IMR-90 (cell line): ENCODE results near the gene ATG9B. TPM values are rescaled to one million over a fixed set of nuclear protein-coding genes. Genes with fewer than 3 reads are reported as not detected.

ENCODE experiments used
- ATAC-seq: fragments of 200-7000 bp; cut with Tn5 transposase; 2 replicates; pipeline ENCODE4 v1.9.1; 2020; ENCODE audit warnings: low read depth, mild to moderate bottlenecking, moderate library complexity
- BruUV-seq: library from RNA; stranded (reverse); fragments of 400-500 nt; replicated peaks from 2 replicates; lab custom pipeline; 2021; lab: Mats Ljungman, UMichigan
- CTCF ChIA-PET: fragments of 300-600 bp; formaldehyde crosslinking; extraction: SDS; loops from one replicate; lab custom pipeline; 2021; ENCODE audit warnings: antibody characterized with exemption; lab: Yijun Ruan, JAX
- POLR2A ChIA-PET: fragments of 300-600 bp; sonication (Branson Sonifier 250); formaldehyde crosslinking; loops from one replicate; lab custom pipeline; 2022; ENCODE audit warnings: antibody characterized with exemption; ENCODE audit not compliant: unreplicated experiment; lab: Charles Lee
- DNase-seq: peaks from one replicate; pipeline ENCODE4 v3.0.0; 2013
- H2AFZ ChIP-seq: replicated peaks from 2 replicates; pipeline ENCODE3; 2013; ENCODE audit warnings: low read length, mild to moderate bottlenecking; ENCODE audit not compliant: poor library complexity
- H2AK5ac ChIP-seq: 2 replicates; pipeline ENCODE4 v1.6.1; 2013; ENCODE audit warnings: low read depth, low read length, inconsistent platforms
- H2AK9ac ChIP-seq: replicated peaks from 2 replicates; pipeline ENCODE3; 2013; ENCODE audit warnings: mild to moderate bottlenecking, low read depth, low read length, moderate library complexity; ENCODE audit not compliant: poor library complexity
- H2BK120ac ChIP-seq: 2 replicates; pipeline ENCODE4 v1.6.1; 2013; ENCODE audit warnings: low read depth, low read length, inconsistent platforms
- H2BK15ac ChIP-seq: 3 replicates; pipeline ENCODE4 v1.6.1; 2013; ENCODE audit warnings: low read depth, low read length, inconsistent platforms
- H2BK20ac ChIP-seq: 2 replicates; pipeline ENCODE4 v1.6.1; 2013; ENCODE audit warnings: low read depth, mild to moderate bottlenecking, inconsistent platforms, low read length, moderate library complexity
- H2BK5ac ChIP-seq: 2 replicates; pipeline ENCODE4 v1.6.1; 2013; ENCODE audit warnings: mild to moderate bottlenecking, low read depth, low read length, inconsistent platforms; ENCODE audit not compliant: poor library complexity, severe bottlenecking
- H3K14ac ChIP-seq: replicated peaks from 2 replicates; pipeline ENCODE4 v1.6.1; 2013; ENCODE audit warnings: low read depth, low read length, inconsistent platforms
- H3K18ac ChIP-seq: 2 replicates; pipeline ENCODE4 v1.6.1; 2013; ENCODE audit warnings: low read depth, low read length, control low read depth
- H3K23ac ChIP-seq: 2 replicates; pipeline ENCODE4 v1.6.1; 2013; ENCODE audit warnings: low read depth, low read length, inconsistent platforms
- H3K27ac ChIP-seq: 2 replicates; pipeline ENCODE4 v1.5.1; 2013; ENCODE audit warnings: mild to moderate bottlenecking, control low read depth, low read length; ENCODE audit not compliant: insufficient read depth
- H3K27me3 ChIP-seq: 2 replicates; pipeline ENCODE4 v1.6.1; 2013; ENCODE audit warnings: low read length; ENCODE audit not compliant: control insufficient read depth, insufficient read depth
- H3K36me3 ChIP-seq: 2 replicates; pipeline ENCODE4 v1.6.1; 2013; ENCODE audit warnings: low read length, mixed read lengths; ENCODE audit not compliant: control insufficient read depth, insufficient read depth
- H3K4ac ChIP-seq: 2 replicates; pipeline ENCODE4 v1.6.1; 2013; ENCODE audit warnings: low read depth, low read length, inconsistent platforms
- H3K4me1 ChIP-seq: 2 replicates; pipeline ENCODE4 v1.6.1; 2013; ENCODE audit warnings: low read length, mixed read lengths; ENCODE audit not compliant: control insufficient read depth, insufficient read depth
- H3K4me2 ChIP-seq: 2 replicates; pipeline ENCODE4 v1.6.1; 2013; ENCODE audit warnings: low read depth, mild to moderate bottlenecking, control low read depth, low read length, moderate library complexity
- H3K4me3 ChIP-seq: 2 replicates; pipeline ENCODE4 v1.5.1; 2013; ENCODE audit warnings: low read depth, mild to moderate bottlenecking, control low read depth, low read length, moderate library complexity; ENCODE audit not compliant: insufficient read depth
- H3K56ac ChIP-seq: 2 replicates; pipeline ENCODE4 v1.6.1; 2013; ENCODE audit warnings: low read length, inconsistent platforms; ENCODE audit not compliant: insufficient read depth; ENCODE audit errors: extremely low read depth
- H3K79me1 ChIP-seq, 2 experiments: 2 replicates each; pipeline ENCODE4 v1.6.1; 2013; ENCODE audit warnings: low read length in 2 of 2, inconsistent platforms in 1 of 2, low read depth in 1 of 2
- H3K9ac ChIP-seq: 2 replicates; pipeline ENCODE4 v1.6.1; 2013; ENCODE audit warnings: low read depth, low read length, control low read depth
- H3K9me1 ChIP-seq: 2 replicates; pipeline ENCODE4 v1.6.1; 2013; ENCODE audit warnings: low read length, inconsistent platforms; ENCODE audit not compliant: insufficient read depth
- H3K9me3 ChIP-seq: 2 replicates; pipeline ENCODE4 v1.6.1; 2013; ENCODE audit warnings: low read length; ENCODE audit not compliant: control insufficient read depth, insufficient read depth
- H4K20me1 ChIP-seq: 2 replicates; pipeline ENCODE4 v1.6.1; 2013; ENCODE audit warnings: low read length, inconsistent platforms; ENCODE audit not compliant: insufficient read depth
- H4K5ac ChIP-seq: 2 replicates; pipeline ENCODE4 v1.6.1; 2013; ENCODE audit warnings: mild to moderate bottlenecking, low read depth, low read length, control low read depth
- H4K8ac ChIP-seq, 2 experiments: 2 replicates each; pipeline ENCODE4 v1.6.1; 2013; ENCODE audit warnings: low read depth in 2 of 2, low read length in 2 of 2, control low read depth in 1 of 2, inconsistent platforms in 1 of 2
- H4K91ac ChIP-seq: 2 replicates; pipeline ENCODE4 v1.6.1; 2013; ENCODE audit warnings: low read depth, low read length, inconsistent platforms; ENCODE audit not compliant: insufficient read depth
- BHLHE40 ChIP-seq: fragments of 150-350 bp; IDR thresholded peaks from 2 replicates; pipeline ENCODE4 v1.6.1; 2016; ENCODE audit warnings: mild to moderate bottlenecking, low read depth, low read length
- CEBPB ChIP-seq: IDR thresholded peaks from 2 replicates; pipeline ENCODE4 v1.6.1; 2012; ENCODE audit warnings: low read depth, low read length, improper control_type of control experiment
- CHD1 ChIP-seq: IDR thresholded peaks from 2 replicates; pipeline ENCODE4 v1.6.1; 2012; ENCODE audit warnings: low read depth, low read length, improper control_type of control experiment
- CTCF ChIP-seq: conservative IDR thresholded peaks from 2 replicates; pipeline ENCODE4 v1.5.1; 2012; ENCODE audit warnings: mild to moderate bottlenecking, low read depth, low read length, improper control_type of control experiment
- ELK1 ChIP-seq: fragments of 150-350 bp; IDR thresholded peaks from 2 replicates; pipeline ENCODE4 v1.6.1; 2016; ENCODE audit warnings: low read depth, mild to moderate bottlenecking, low read length, moderate library complexity, borderline replicate concordance
- FOS ChIP-seq: fragments of 150-350 bp; IDR thresholded peaks from 2 replicates; pipeline ENCODE4 v1.6.1; 2016; ENCODE audit warnings: low read depth, low read length
- MAFK ChIP-seq: IDR thresholded peaks from 2 replicates; pipeline ENCODE4 v1.6.1; 2012; ENCODE audit warnings: low read depth, low read length, improper control_type of control experiment
- MAZ ChIP-seq: IDR thresholded peaks from 2 replicates; pipeline ENCODE4 v1.6.1; 2012; ENCODE audit warnings: low read depth, mild to moderate bottlenecking, low read length, improper control_type of control experiment, moderate library complexity, borderline replicate concordance
- MXI1 ChIP-seq: IDR thresholded peaks from 2 replicates; pipeline ENCODE4 v1.6.1; 2012; ENCODE audit warnings: low read depth, mild to moderate bottlenecking, low read length, moderate library complexity, borderline replicate concordance
- NFE2L2 ChIP-seq: fragments of 150-350 bp; IDR thresholded peaks from 2 replicates; pipeline ENCODE4 v1.6.1; 2016; ENCODE audit warnings: low read depth, mild to moderate bottlenecking, low read length
- POLR2A ChIP-seq: IDR thresholded peaks from 2 replicates; pipeline ENCODE4 v1.6.1; 2012; ENCODE audit warnings: mild to moderate bottlenecking, low read depth, low read length
- RAD21 ChIP-seq: IDR thresholded peaks from 2 replicates; pipeline ENCODE4 v1.6.1; 2012; ENCODE audit warnings: low read length, improper control_type of control experiment
- RCOR1 ChIP-seq: IDR thresholded peaks from 2 replicates; pipeline ENCODE4 v1.6.1; 2012; ENCODE audit warnings: mild to moderate bottlenecking, low read length, improper control_type of control experiment; ENCODE audit not compliant: insufficient replicate concordance
- RFX5 ChIP-seq: IDR thresholded peaks from 2 replicates; pipeline ENCODE4 v1.8.0; 2012; ENCODE audit warnings: low read depth, mild to moderate bottlenecking, low read length, moderate library complexity
- SMC3 ChIP-seq: fragments of 150-350 bp; IDR thresholded peaks from 2 replicates; pipeline ENCODE4 v1.6.1; 2016; ENCODE audit warnings: low read depth, mild to moderate bottlenecking, antibody characterized with exemption, low read length, moderate library complexity
- USF2 ChIP-seq: fragments of 150-350 bp; IDR thresholded peaks from 2 replicates; pipeline ENCODE4 v1.6.1; 2017; ENCODE audit warnings: mild to moderate bottlenecking, antibody characterized with exemption, low read length, low read depth
- WGBS, 2 experiments: methylation state at CpG; one replicate each; pipeline versions ENCODE4 v1.1.5 to v1.1.7; 2013; ENCODE audit warnings: missing lambda C conversion rate in 2 of 2; ENCODE audit not compliant: insufficient read length in 1 of 2; ENCODE audit errors: extremely low coverage in 2 of 2; 5-methylcytosine and 5-hydroxymethylcytosine counted together
- dilution Hi-C: fragments of 300-500 bp; cut with HindIII; formaldehyde crosslinking; loops from one replicate; pipeline ENCODE4 v1.14.3; 2018; ENCODE audit warnings: low sequenced_read_pairs; ENCODE audit not compliant: unreplicated experiment
- in situ Hi-C: fragments of 300-500 bp; cut with MboI; formaldehyde crosslinking; loops from 3 replicates; pipeline ENCODE4 v1.14.3; 2019; ENCODE audit warnings: low sequenced_read_pairs, inconsistent platforms, mixed read lengths
- intact Hi-C: fragments of 100-400 bp; cut with micrococcal nuclease; formaldehyde crosslinking; loops from 2 replicates; pipeline ENCODE4 v1.10.0; 2022
- polyA plus RNA-seq, 3 experiments: library from polyadenylated mRNA; depleted of rRNA; stranded (reverse); fragments of >200 nt; gene quantifications; 2 replicates each; pipeline ENCODE4 v1.2.3, GENCODE V29; 2012; ENCODE audit warnings: low replicate concordance in 1 of 3
- total RNA-seq: library from RNA; depleted of rRNA; stranded (reverse); fragments of >200 nt; gene quantifications from 2 replicates; pipeline ENCODE4 v1.2.3, GENCODE V29; 2012

The ATG9B gene
- total and polyA plus RNA-seq, 2 of the 4 experiments (the other 2 are of a cell fraction): 0.18 to 0.91 TPM

- POLR2A ChIA-PET: no interaction called here
- ATAC-seq: no peak
Measured at GRCh38 chr7:151003572-151003971, 20.7 kb downstream of the ATG9B start.

More at GRCh38 chr7:151003572-151003971, 20.7 kb downstream of the ATG9B start:
- dilution Hi-C loops: no loop called here
- no peak overlapping the region for H3K23ac ChIP-seq
- H3K79me1 ChIP-seq: no peaks in the 10 kb centered on the region
- no peak overlapping the region for H3K27ac ChIP-seq
- no peak for DNase-seq
- no TSS peak for BruUV-seq
- in situ Hi-C loops: no loop called here
- H2BK5ac ChIP-seq: no peak overlapping the region
- no peak overlapping the region for H3K18ac ChIP-seq
- no peak overlapping the region for H4K5ac ChIP-seq
- H3K9me3 ChIP-seq: no peaks in the 10 kb centered on the region
- intact Hi-C loops: no loop called here
- WGBS, 2 experiments: 85% methylated on average over 9 of the region's 12 CpGs; no CpG with 5 or more reads in 1 of the 2 experiments
- no peak overlapping the region for H4K8ac ChIP-seq
- H2AK9ac ChIP-seq: no peak overlapping the region
- H3K9me1 ChIP-seq: no peaks in the 10 kb centered on the region
- H2BK120ac ChIP-seq: no peak overlapping the region
- H3K9ac ChIP-seq: no peak overlapping the region
- no peaks in the 10 kb centered on the region for H3K4me1 ChIP-seq
- TF ChIP-seq POLR2A (no peak), MAZ (no peak), RFX5 (no peak), USF2 (no peak), BHLHE40 (no peak), MXI1 (no peak), NFE2L2 (no peak), CEBPB (no peak), MAFK (no peak), SMC3 (no peak), FOS (no peak), CHD1 (no peak), RCOR1 (no peak), ELK1 (no peak), RAD21 (no peak), CTCF (no peak)
- no peak overlapping the region for H2BK20ac ChIP-seq
- CTCF ChIA-PET: no interaction called here
- no peak overlapping the region for H3K4ac ChIP-seq
- H3K4me3 ChIP-seq: no peak overlapping the region
- no peak overlapping the region for H3K56ac ChIP-seq
- no peaks in the 10 kb centered on the region for H3K36me3 ChIP-seq
- peaks cover 22% of the 10 kb centered on the region for H3K27me3 ChIP-seq
- no peak overlapping the region for H3K4me2 ChIP-seq
- H2BK15ac ChIP-seq: no peak overlapping the region
- H4K91ac ChIP-seq: no peak overlapping the region
- no peak overlapping the region for H3K14ac ChIP-seq
- H2AFZ ChIP-seq: no peak overlapping the region
- no peak overlapping the region for H2AK5ac ChIP-seq
- H4K20me1 ChIP-seq: no peaks in the 10 kb centered on the region
